Skeletal muscle tissue (tissue), 4 donors: ENCODE results near the gene NDEL1. TPM values are rescaled to one million over a fixed set of nuclear protein-coding genes. Genes with fewer than 3 reads are reported as not detected.

ENCODE experiments used
- H3K27ac ChIP-seq: one replicate; pipeline ENCODE4 v1.7.0; 2013; ENCODE audit warnings: mild to moderate bottlenecking, low read depth, low read length, inconsistent platforms
- H3K27me3 ChIP-seq, 3 donors: one replicate each; pipeline ENCODE4 v1.7.0; 2013; ENCODE audit warnings: low read length in 3 of 3; ENCODE audit not compliant: control insufficient read depth in 3 of 3, insufficient read depth in 3 of 3
- H3K36me3 ChIP-seq, 3 donors: one replicate each; pipeline ENCODE4 v1.7.0; 2013; ENCODE audit warnings: low read length in 3 of 3; ENCODE audit not compliant: control insufficient read depth in 3 of 3, insufficient read depth in 3 of 3
- H3K4me1 ChIP-seq, 3 donors: one replicate each; pipeline ENCODE4 v1.7.0; 2013; ENCODE audit warnings: low read length in 3 of 3, mild to moderate bottlenecking in 3 of 3; ENCODE audit not compliant: control insufficient read depth in 3 of 3, insufficient read depth in 3 of 3
- H3K4me3 ChIP-seq, 3 donors: one replicate each; pipeline ENCODE4 v1.7.0; 2013; ENCODE audit warnings: low read length in 3 of 3
- H3K9ac ChIP-seq, 3 donors: one replicate each; pipeline ENCODE4 v1.7.0; 2013; ENCODE audit warnings: low read length in 3 of 3, mild to moderate bottlenecking in 3 of 3, moderate library complexity in 2 of 3, low read depth in 1 of 3
- H3K9me3 ChIP-seq, 3 donors: one replicate each; pipeline ENCODE4 v1.7.0; 2013; ENCODE audit warnings: low read length in 3 of 3; ENCODE audit not compliant: control insufficient read depth in 3 of 3
- total RNA-seq: library from RNA; depleted of rRNA; stranded (reverse); fragments of >200 nt; gene quantifications from one replicate; pipeline ENCODE4 v1.2.3, GENCODE V29; 2014
- donor health status: Osteomylitis.

NDEL1 gene
- total RNA-seq, 1 donor from 2014 or later, result 32.4 TPM

GRCh38 chr17:8490256-8491023 is 54.8 kb downstream of the NDEL1 start:
- Histone ChIP-seq H3K4me1 (no peaks in the 10 kb centered on the region), H3K9me3 (no peaks in the 10 kb centered on the region), H3K4me3 (no peak overlapping the region), H3K27ac (no peak overlapping the region), H3K27me3 (no peaks in the 10 kb centered on the region), H3K9ac (no peak overlapping the region), H3K36me3 (peaks cover 15 to 48% (median 45%) of the 10 kb centered on the region in 3 donors)

DNA sequence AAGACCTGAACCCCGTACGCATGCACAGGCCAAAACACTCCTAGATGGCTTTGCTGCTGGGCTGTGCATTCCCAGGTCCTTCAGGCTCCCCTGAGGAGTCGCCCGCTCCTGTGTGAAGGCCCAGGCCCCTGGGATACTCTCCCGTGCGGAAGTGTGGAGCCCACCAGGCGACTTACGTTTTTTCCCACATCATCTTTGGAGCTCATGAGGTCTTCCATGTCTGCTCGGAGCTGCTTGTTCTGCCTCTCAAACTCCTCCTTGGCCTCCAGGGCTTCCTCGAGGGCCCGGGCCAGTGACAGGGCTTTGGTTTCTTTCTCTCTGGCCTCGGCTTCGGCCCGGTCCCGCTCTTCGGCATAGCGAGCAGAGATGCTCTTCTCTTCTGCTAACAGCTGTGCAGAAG is 56.4 kb downstream of the NDEL1 start:
- H3K9ac ChIP-seq, result no peak overlapping the region
- no peaks in the 10 kb centered on the region for H3K27me3 ChIP-seq
- H3K36me3 ChIP-seq, result peaks cover 12 to 47% (median 45%) of the 10 kb centered on the region in 3 donors
- H3K9me3 ChIP-seq, result no peaks in the 10 kb centered on the region
- no peak overlapping the region for H3K4me3 ChIP-seq
- no peaks in the 10 kb centered on the region for H3K4me1 ChIP-seq
- no peak overlapping the region for H3K27ac ChIP-seq

DNA sequence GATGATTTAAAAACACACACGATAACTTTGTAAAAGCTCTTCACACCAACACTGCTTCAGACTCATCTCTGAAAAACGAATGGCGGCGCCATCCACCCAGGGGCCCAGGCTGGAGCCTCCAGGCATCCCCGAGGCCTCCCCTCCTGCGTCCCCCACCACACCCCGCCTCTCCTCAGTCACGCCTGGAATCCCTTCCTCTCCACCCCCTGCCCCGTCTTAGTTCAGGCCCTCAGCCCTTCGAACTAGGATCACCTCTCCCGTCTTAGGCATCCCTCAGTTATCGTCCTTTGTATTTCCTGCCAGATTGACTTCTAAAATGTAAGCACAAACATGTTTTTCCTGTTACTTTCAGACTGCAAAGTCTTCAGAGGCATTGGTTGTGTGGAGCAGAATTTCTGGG is 58.3 kb downstream of the NDEL1 start:
- Histone ChIP-seq H3K9ac (no peak overlapping the region), H3K4me1 (no peaks in the 10 kb centered on the region), H3K9me3 (no peaks in the 10 kb centered on the region), H3K36me3 (peaks cover 13 to 40% (median 40%) of the 10 kb centered on the region in 3 donors), H3K27me3 (no peaks in the 10 kb centered on the region), H3K27ac (no peak overlapping the region), H3K4me3 (no peak overlapping the region)

- no peak overlapping the region for H3K9ac ChIP-seq
- H3K27me3 ChIP-seq, result no peaks in the 10 kb centered on the region
- H3K9me3 ChIP-seq, result no peaks in the 10 kb centered on the region
- no peak overlapping the region for H3K27ac ChIP-seq
- no peaks in the 10 kb centered on the region for H3K4me1 ChIP-seq
- peaks cover 16 to 46% (median 45%) of the 10 kb centered on the region in 3 donors for H3K36me3 ChIP-seq
- H3K4me3 ChIP-seq, result no peak overlapping the region
These were observed 58.9 kb downstream of the NDEL1 start for GRCh38 chr17:8494506-8495111.

GRCh38 chr17:8496081-8496480 is 60.4 kb downstream of the NDEL1 start:
- Histone ChIP-seq H3K36me3 (peaks cover 18 to 47% (median 44%) of the 10 kb centered on the region in 3 donors), H3K4me1 (no peaks in the 10 kb centered on the region), H3K4me3 (no peak overlapping the region), H3K9me3 (no peaks in the 10 kb centered on the region), H3K9ac (no peak overlapping the region), H3K27ac (no peak overlapping the region), H3K27me3 (no peaks in the 10 kb centered on the region)

- no peak overlapping the region for H3K4me3 ChIP-seq
- H3K27ac ChIP-seq, result no peak overlapping the region
- H3K36me3 ChIP-seq, result peaks cover 12 to 28% (median 25%) of the 10 kb centered on the region in 3 donors
- H3K9me3 ChIP-seq, result no peaks in the 10 kb centered on the region
- H3K27me3 ChIP-seq, result no peaks in the 10 kb centered on the region
- H3K4me1 ChIP-seq, result peaks cover 9 to 10% (median 10%) of the 10 kb centered on the region in 3 donors
- no peak overlapping the region for H3K9ac ChIP-seq
These were observed 63.5 kb downstream of the NDEL1 start for GRCh38 chr17:8499171-8499570.

GRCh38 chr17:8499614-8500013 is 63.9 kb downstream of the NDEL1 start:
- H3K4me1 ChIP-seq, result peaks cover 9 to 12% (median 10%) of the 10 kb centered on the region in 3 donors
- no peak overlapping the region for H3K4me3 ChIP-seq
- no peak overlapping the region for H3K27ac ChIP-seq
- H3K27me3 ChIP-seq, result no peaks in the 10 kb centered on the region
- H3K9me3 ChIP-seq, result no peaks in the 10 kb centered on the region
- H3K36me3 ChIP-seq, result peaks cover 12 to 28% (median 28%) of the 10 kb centered on the region in 3 donors
- H3K9ac ChIP-seq, result no peak overlapping the region

- peaks cover 12 to 31% (median 28%) of the 10 kb centered on the region in 3 donors for H3K36me3 ChIP-seq
- no peak overlapping the region for H3K27ac ChIP-seq
- H3K4me1 ChIP-seq, result peaks cover 9 to 12% (median 10%) of the 10 kb centered on the region in 3 donors
- no peak overlapping the region for H3K4me3 ChIP-seq
- H3K27me3 ChIP-seq, result no peaks in the 10 kb centered on the region
- H3K9me3 ChIP-seq, result no peaks in the 10 kb centered on the region
- no peak overlapping the region for H3K9ac ChIP-seq
These were observed 64.9 kb downstream of the NDEL1 start for GRCh38 chr17:8500609-8501008.

DNA sequence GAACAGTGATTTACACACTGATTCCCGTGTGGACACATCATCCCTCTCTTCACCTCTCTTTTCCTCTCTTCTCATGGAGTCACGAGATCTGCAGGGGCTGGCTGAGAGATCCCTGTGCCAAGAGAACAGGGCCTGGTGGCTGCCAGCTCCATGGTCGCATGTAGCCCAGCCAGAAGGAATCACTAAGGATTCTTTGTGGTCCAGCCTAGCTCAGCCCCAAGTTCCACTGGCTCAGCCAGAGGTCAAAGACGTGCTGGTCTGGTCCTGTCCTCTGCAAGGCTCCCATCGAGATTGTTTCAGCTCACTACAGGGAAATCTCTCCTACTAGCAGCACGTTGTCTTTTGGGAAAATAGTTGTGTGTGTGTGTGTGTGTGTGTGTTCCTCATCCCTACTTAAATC is 66.4 kb downstream of the NDEL1 start:
- H3K27me3 ChIP-seq, result no peaks in the 10 kb centered on the region
- no peak overlapping the region for H3K4me3 ChIP-seq
- no peak overlapping the region for H3K27ac ChIP-seq
- H3K9ac ChIP-seq, result no peak overlapping the region
- H3K9me3 ChIP-seq, result no peaks in the 10 kb centered on the region
- peaks cover 12 to 27% (median 27%) of the 10 kb centered on the region in 3 donors for H3K36me3 ChIP-seq
- peaks cover 10 to 13% (median 12%) of the 10 kb centered on the region in 3 donors for H3K4me1 ChIP-seq

- Histone ChIP-seq H3K36me3 (peaks cover 13 to 30% (median 28%) of the 10 kb centered on the region in 3 donors), H3K27me3 (no peaks in the 10 kb centered on the region), H3K4me3 (no peak overlapping the region), H3K27ac (no peak overlapping the region), H3K9me3 (no peaks in the 10 kb centered on the region), H3K4me1 (peaks cover 10 to 13% (median 12%) of the 10 kb centered on the region in 3 donors), H3K9ac (no peak overlapping the region)
These were observed 67.7 kb downstream of the NDEL1 start for GRCh38 chr17:8503368-8503767.
